Chondrocyte (in vitro differentiated cells): ENCODE measurements around the gene NFIA. TPM values are rescaled to one million over a fixed set of nuclear protein-coding genes. Genes with fewer than 3 reads are reported as not detected.

Experiments used
- DNase-seq: peaks from one replicate; pipeline ENCODE4 v3.0.0; 2021; ENCODE audit warnings: mixed read lengths, low spot score
- H3K27ac Mint-ChIP-seq: one replicate; pipeline ENCODE4 v1.8.0; 2021; ENCODE audit warnings: mild to moderate bottlenecking, moderate library complexity, mixed read lengths; ENCODE audit not compliant: unreplicated experiment
- H3K27me3 Mint-ChIP-seq: 2 replicates; pipeline ENCODE4 v1.8.0; 2021; ENCODE audit warnings: low read depth, mixed read lengths
- H3K36me3 Mint-ChIP-seq: 2 replicates; pipeline ENCODE4 v1.8.0; 2021; ENCODE audit warnings: low read depth, mixed read lengths
- H3K4me1 Mint-ChIP-seq: 2 replicates; pipeline ENCODE4 v1.8.0; 2021; ENCODE audit warnings: low read depth, mild to moderate bottlenecking, mixed read lengths
- H3K4me3 Mint-ChIP-seq: one replicate; pipeline ENCODE4 v1.8.0; 2021; ENCODE audit warnings: mild to moderate bottlenecking, moderate library complexity, mixed read lengths; ENCODE audit not compliant: unreplicated experiment
- H3K9me3 Mint-ChIP-seq: 2 replicates; pipeline ENCODE4 v1.8.0; 2021; ENCODE audit warnings: low read depth, mixed read lengths
- total RNA-seq: library from RNA; stranded (reverse); gene quantifications from 3 replicates; pipeline ENCODE4 v1.2.1, GENCODE V29; 2021
- TF ChIP-seq, protein P1 (sequence below): fragments of 200-600 bp; sonication (generic); IDR thresholded peaks from 2 replicates; pipeline ENCODE4 v1.5.0; 2021; ENCODE audit warnings: antibody characterized with exemption, mild to moderate bottlenecking, moderate library complexity

The NFIA gene
- total RNA-seq, 1 donor from 2014 or later, result 43.0 TPM

DNA sequence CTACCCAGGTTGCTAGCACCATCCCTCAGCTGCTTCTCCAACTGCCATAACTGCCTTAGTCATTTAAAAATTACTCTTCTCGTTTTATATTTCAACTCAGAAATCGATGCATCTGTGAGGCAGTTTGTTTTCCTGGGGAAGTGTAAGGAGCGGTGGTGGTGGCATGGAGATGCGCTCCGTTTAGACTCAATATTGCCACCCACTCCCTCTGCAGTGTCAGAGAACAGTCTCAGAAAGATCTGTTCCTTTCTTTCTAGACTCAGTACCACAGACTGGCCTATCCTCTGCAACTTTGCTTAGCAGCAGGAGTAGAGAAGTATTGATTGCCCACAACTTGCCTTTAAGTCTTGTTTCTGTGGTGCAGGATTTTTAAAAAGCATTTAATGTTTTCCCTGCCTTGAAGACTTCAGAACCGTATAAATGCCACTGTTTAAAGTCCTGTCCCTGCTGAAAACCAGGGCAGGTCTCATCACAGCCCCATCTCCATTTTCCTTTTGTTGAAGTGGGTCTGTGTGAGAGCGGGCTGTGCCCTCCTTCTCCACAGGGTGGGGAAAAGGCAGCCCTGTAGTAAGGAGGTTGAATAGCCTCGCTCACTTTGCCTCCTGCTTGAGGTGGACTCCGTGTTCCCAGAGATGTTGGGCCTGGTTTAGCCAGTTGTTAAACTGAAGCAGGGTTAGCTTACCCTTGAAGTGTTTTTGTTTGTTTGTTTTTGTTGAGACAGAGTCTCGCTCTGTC, 105.2 kb downstream of the NFIA start:
- H3K4me3 Mint-ChIP-seq, result no peak overlapping the region
- no peaks in the 10 kb centered on the region for H3K36me3 Mint-ChIP-seq
- H3K9me3 Mint-ChIP-seq, result no peaks in the 10 kb centered on the region
- TF ChIP-seq, protein P1, sequence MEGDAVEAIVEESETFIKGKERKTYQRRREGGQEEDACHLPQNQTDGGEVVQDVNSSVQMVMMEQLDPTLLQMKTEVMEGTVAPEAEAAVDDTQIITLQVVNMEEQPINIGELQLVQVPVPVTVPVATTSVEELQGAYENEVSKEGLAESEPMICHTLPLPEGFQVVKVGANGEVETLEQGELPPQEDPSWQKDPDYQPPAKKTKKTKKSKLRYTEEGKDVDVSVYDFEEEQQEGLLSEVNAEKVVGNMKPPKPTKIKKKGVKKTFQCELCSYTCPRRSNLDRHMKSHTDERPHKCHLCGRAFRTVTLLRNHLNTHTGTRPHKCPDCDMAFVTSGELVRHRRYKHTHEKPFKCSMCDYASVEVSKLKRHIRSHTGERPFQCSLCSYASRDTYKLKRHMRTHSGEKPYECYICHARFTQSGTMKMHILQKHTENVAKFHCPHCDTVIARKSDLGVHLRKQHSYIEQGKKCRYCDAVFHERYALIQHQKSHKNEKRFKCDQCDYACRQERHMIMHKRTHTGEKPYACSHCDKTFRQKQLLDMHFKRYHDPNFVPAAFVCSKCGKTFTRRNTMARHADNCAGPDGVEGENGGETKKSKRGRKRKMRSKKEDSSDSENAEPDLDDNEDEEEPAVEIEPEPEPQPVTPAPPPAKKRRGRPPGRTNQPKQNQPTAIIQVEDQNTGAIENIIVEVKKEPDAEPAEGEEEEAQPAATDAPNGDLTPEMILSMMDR, result no peak
- no peaks in the 10 kb centered on the region for H3K27me3 Mint-ChIP-seq
- H3K27ac Mint-ChIP-seq, result no peak overlapping the region
- no peak for DNase-seq
- H3K4me1 Mint-ChIP-seq, result peaks cover 60% of the 10 kb centered on the region

DNA sequence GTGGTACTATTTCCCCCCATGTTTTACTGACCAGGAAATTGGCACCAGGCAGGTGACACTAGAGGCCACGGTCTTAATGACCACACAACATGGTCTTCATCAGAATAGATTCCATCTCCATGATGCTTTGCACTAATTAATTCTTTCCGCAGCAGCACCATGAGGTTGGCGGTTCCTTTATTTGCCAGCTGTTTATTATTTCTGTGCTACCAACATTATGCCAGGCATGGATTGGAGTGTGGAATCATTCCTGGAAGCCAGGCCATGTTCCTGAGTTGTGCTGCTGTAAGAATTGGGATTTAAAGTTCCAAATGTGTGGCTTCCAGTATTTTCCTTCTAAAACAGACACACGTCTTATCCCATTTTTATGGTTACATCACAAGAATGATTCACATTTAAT, 107.8 kb downstream of the NFIA start:
- Mint-ChIP-seq H3K27me3 (no peaks in the 10 kb centered on the region), H3K4me3 (no peak overlapping the region), H3K27ac (no peak overlapping the region), H3K9me3 (no peaks in the 10 kb centered on the region), H3K4me1 (peaks cover 44% of the 10 kb centered on the region), H3K36me3 (no peaks in the 10 kb centered on the region)
- TF ChIP-seq, protein P1, result no peak
- no peak for DNase-seq

DNA sequence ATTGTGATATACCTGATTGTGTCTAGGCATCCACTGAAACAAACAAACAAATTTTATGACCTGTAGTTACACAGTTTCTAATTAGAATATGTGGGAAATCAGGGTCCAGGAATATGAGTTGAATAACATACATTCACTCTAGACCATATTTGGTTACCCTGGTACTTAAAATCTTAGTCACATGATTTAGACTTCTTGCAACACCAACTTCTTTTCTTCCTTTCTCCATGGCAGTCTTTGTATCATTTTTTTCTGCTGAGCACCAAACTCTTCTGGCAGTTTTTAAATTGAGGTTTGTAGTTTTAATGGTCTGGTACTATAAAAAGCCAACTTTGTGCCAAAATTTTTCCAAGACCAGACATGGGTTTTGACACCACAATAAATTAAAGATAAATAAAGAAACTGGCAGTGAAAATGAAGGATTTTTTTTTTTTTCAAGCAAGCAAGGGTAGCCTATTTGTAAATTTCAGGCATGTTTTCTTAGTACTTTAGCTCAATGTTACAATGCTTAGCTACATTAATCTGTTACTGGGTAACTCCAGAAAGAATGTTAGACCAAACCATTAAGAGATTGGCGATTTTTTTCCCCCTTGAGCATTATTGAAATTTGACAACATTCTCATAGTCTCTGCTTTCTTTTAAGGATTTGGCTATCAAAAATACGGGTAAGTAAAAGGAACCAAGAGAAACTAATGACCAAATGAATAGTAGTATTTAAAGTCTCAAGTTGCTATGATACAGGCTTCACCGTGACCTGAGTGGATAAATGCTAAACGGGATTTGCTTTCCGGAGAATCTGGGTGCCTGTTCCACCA, 108.5 kb downstream of the NFIA start:
- H3K36me3 Mint-ChIP-seq, result no peaks in the 10 kb centered on the region
- no peak overlapping the region for H3K4me3 Mint-ChIP-seq
- no peak overlapping the region for H3K27ac Mint-ChIP-seq
- TF ChIP-seq, protein P1, result no peak
- DNase-seq, result no peak
- no peaks in the 10 kb centered on the region for H3K9me3 Mint-ChIP-seq
- peaks cover 38% of the 10 kb centered on the region for H3K4me1 Mint-ChIP-seq
- no peaks in the 10 kb centered on the region for H3K27me3 Mint-ChIP-seq

DNA sequence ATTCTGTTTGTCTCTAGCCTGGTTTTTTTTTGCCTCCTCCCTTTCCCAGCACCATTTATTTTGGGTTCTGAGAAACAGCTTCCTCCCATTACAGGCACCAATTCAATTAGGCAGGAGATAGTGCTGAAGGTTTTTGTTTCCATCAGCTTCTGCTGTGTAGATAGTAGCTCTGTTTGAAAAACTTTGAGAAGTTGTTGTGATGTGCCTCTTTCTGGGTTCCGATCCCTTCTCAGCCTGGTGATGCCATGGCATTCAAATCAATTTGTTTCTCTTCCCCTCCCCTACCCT, 109.0 kb downstream of the NFIA start:
- H3K27me3 Mint-ChIP-seq, result no peaks in the 10 kb centered on the region
- no peak overlapping the region for H3K4me3 Mint-ChIP-seq
- no peak for DNase-seq
- H3K27ac Mint-ChIP-seq, result no peak overlapping the region
- no peaks in the 10 kb centered on the region for H3K9me3 Mint-ChIP-seq
- no peaks in the 10 kb centered on the region for H3K36me3 Mint-ChIP-seq
- peaks cover 32% of the 10 kb centered on the region for H3K4me1 Mint-ChIP-seq
- TF ChIP-seq, protein P1, result no peak

DNA sequence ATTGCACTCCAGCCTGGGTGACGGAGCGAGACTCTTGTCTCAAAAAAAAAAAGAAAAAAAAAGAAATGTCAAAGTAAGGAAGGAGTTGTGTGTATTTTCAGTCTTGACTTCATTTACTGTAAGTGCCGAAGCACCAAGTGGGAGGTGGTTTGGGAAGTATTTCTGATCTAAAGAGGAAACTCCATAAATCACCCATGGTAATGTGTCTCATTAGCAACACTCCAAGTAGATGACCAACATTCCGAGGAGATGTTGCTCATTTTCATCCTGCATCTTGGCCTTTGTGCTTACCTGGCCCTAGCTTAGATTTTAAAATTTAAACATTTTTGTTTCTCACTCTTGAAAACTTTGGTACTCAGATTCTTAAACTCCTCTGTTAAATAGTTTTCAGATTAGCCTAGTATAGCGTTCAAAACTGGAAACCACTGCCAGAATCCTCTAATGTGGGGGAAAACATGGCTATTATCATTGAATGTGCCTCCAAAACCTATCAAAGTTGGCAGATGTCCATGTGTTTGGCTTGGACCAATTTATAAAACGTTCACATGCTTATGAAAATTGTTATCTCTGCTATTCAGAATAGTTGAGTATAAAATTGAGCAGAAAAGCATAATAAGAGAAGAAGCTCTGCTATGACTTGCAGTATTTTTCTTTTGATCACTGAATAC, 110.4 kb downstream of the NFIA start:
- no peak for DNase-seq
- Mint-ChIP-seq H3K4me3 (no peak overlapping the region), H3K27ac (no peak overlapping the region), H3K9me3 (no peaks in the 10 kb centered on the region), H3K27me3 (no peaks in the 10 kb centered on the region), H3K36me3 (no peaks in the 10 kb centered on the region), H3K4me1 (peaks cover 23% of the 10 kb centered on the region)
- TF ChIP-seq, protein P1, result no peak
